Caco-2 (cell line): Measurements from ENCODE around the gene RNLS. TPM values are rescaled to one million over a fixed set of nuclear protein-coding genes. Genes with fewer than 3 reads are reported as not detected.

Source experiments
- BruUV-seq: library from RNA; stranded (reverse); fragments of 400-500 nt; replicated peaks from 2 replicates; lab custom pipeline; 2021; lab: Mats Ljungman, UMichigan
- CTCF ChIA-PET: fragments of 300-600 bp; sonication (Branson Sonifier 250); formaldehyde crosslinking; loops from one replicate; lab custom pipeline; 2022; ENCODE audit warnings: antibody characterized with exemption; lab: Charles Lee
- POLR2A ChIA-PET: fragments of 300-600 bp; sonication (Branson Sonifier 250); formaldehyde crosslinking; loops from one replicate; lab custom pipeline; 2022; ENCODE audit warnings: antibody characterized with exemption; lab: Charles Lee
- DNase-seq, 2 experiments: peaks; one replicate each; pipeline versions ENCODE4 v3.0.0 to v3.0.0-alpha.2; 2020 to 2022
- H3K27me3 ChIP-seq: replicated peaks from 2 replicates; pipeline ENCODE4 v1.6.0; 2011; ENCODE audit warnings: low read length; ENCODE audit not compliant: control insufficient read depth, insufficient read depth
- H3K36me3 ChIP-seq: 2 replicates; pipeline ENCODE4 v1.5.1; 2011; ENCODE audit warnings: low read length; ENCODE audit not compliant: control insufficient read depth, insufficient read depth
- H3K4me1 ChIP-seq: fragments of 250-450 bp; sonication (Bioruptor Pico); 2 replicates; pipeline ENCODE4 v1.5.1; 2020; ENCODE audit warnings: mild to moderate bottlenecking
- H3K4me3 ChIP-seq: 2 replicates; pipeline ENCODE4 v1.5.1; 2011; ENCODE audit warnings: low read depth, mild to moderate bottlenecking, control low read depth, low read length
- H3K9me3 ChIP-seq: fragments of 250-450 bp; sonication (Bioruptor Pico); 2 replicates; pipeline ENCODE4 v1.5.1; 2020; ENCODE audit warnings: mild to moderate bottlenecking, moderate library complexity
- H3K27ac Mint-ChIP-seq: one replicate; pipeline ENCODE4 v1.8.0; 2022; ENCODE audit warnings: mixed read lengths; ENCODE audit not compliant: unreplicated experiment
- H3K27me3 Mint-ChIP-seq: one replicate; pipeline ENCODE4 v1.8.0; 2022; ENCODE audit warnings: mixed read lengths; ENCODE audit not compliant: insufficient read depth, unreplicated experiment
- H3K36me3 Mint-ChIP-seq: one replicate; pipeline ENCODE4 v1.8.0; 2022; ENCODE audit warnings: mild to moderate bottlenecking, mixed read lengths; ENCODE audit not compliant: insufficient read depth, unreplicated experiment
- H3K4me1 Mint-ChIP-seq: one replicate; pipeline ENCODE4 v1.8.0; 2022; ENCODE audit warnings: low read depth, mixed read lengths; ENCODE audit not compliant: unreplicated experiment
- H3K4me3 Mint-ChIP-seq: one replicate; pipeline ENCODE4 v1.8.0; 2022; ENCODE audit warnings: mild to moderate bottlenecking, moderate library complexity, mixed read lengths; ENCODE audit not compliant: unreplicated experiment
- H3K9me3 Mint-ChIP-seq: one replicate; pipeline ENCODE4 v1.8.0; 2022; ENCODE audit warnings: mixed read lengths; ENCODE audit not compliant: unreplicated experiment
- CTCF ChIP-seq, 2 experiments: fragments of 200-600 bp in 1 of 2; IDR thresholded peaks; 1 replicate in 1 of 2; 2 replicates in 1 of 2; pipeline versions ENCODE4 v1.5.1 to v1.8.0; 2011 to 2022; ENCODE audit warnings: antibody characterized with exemption in 1 of 2, control low read depth in 1 of 2, inconsistent platforms in 1 of 2, low read depth in 1 of 2, low read length in 1 of 2, mild to moderate bottlenecking in 1 of 2, moderate library complexity in 1 of 2; ENCODE audit not compliant: insufficient read depth in 1 of 2, severe bottlenecking in 1 of 2, unreplicated experiment in 1 of 2
- intact Hi-C: fragments of 100-400 bp; cut with micrococcal nuclease; formaldehyde crosslinking; loops from one replicate; pipeline ENCODE4 v1.10.0; 2022; ENCODE audit not compliant: unreplicated experiment
- total RNA-seq: library from RNA; stranded (reverse); gene quantifications from 2 replicates; pipeline ENCODE4 v1.2.3, GENCODE V29; 2022

The RNLS gene
- total RNA-seq, 1 experiment from 2014 or later = 5.7 TPM

- H3K27ac Mint-ChIP-seq = no peak overlapping the region
These were observed 51.6 kb downstream of the RNLS start for GRCh38 chr10:88531392-88532052.

GRCh38 chr10:88530629-88531391 lies 52.3 kb downstream of the RNLS start:
- Mint-ChIP-seq H3K9me3 (no peaks in the 10 kb centered on the region), H3K27me3 (no peaks in the 10 kb centered on the region), H3K4me3 (no peak overlapping the region), H3K36me3 (no peaks in the 10 kb centered on the region), H3K4me1 (peaks cover 9% of the 10 kb centered on the region), H3K27ac (no peak overlapping the region)
- Histone ChIP-seq H3K9me3 (no peaks in the 10 kb centered on the region), H3K27me3 (no peaks in the 10 kb centered on the region), H3K4me1 (no peaks in the 10 kb centered on the region), H3K36me3 (no peaks in the 10 kb centered on the region), H3K4me3 (no peak overlapping the region)
- no peak for TF ChIP-seq CTCF (IDR thresholded peaks at IDR 0.05; ENCODE audit: insufficient read depth in 1 of 2, low read depth in 1 of 2, low read length in 1 of 2, severe bottlenecking in 1 of 2, unreplicated experiment in 1 of 2)
- POLR2A ChIA-PET = no interaction called here
- CTCF ChIA-PET = no interaction called here
- DNase-seq = no peak
- intact Hi-C loops = loop anchor here (1.0 kb wide), 1 partner anchor 22 kb away; no protein-coding TSS in a partner anchor
- BruUV-seq = no TSS peak

More at GRCh38 chr10:88531392-88532052, 51.6 kb downstream of the RNLS start:
- DNase-seq = no peak
- POLR2A ChIA-PET = no interaction called here
- peaks cover 9% of the 10 kb centered on the region for H3K4me1 Mint-ChIP-seq
- no TSS peak for BruUV-seq
- no peaks in the 10 kb centered on the region for H3K27me3 Mint-ChIP-seq
- CTCF ChIA-PET = interaction anchor here (0.6 kb wide), 1 partner anchor 40 kb away, joined by 6 read pairs; no protein-coding TSS in a partner anchor
- Histone ChIP-seq H3K36me3 (no peaks in the 10 kb centered on the region), H3K4me3 (no peak overlapping the region), H3K27me3 (no peaks in the 10 kb centered on the region), H3K4me1 (no peaks in the 10 kb centered on the region), H3K9me3 (no peaks in the 10 kb centered on the region)
- intact Hi-C loops = loop anchor here (1.0 kb wide), 1 partner anchor 22 kb away; no protein-coding TSS in a partner anchor
- H3K9me3 Mint-ChIP-seq = no peaks in the 10 kb centered on the region
- TF ChIP-seq CTCF (IDR thresholded peaks at IDR 0.05; ENCODE audit: insufficient read depth in 1 of 2, low read depth in 1 of 2, low read length in 1 of 2, severe bottlenecking in 1 of 2, unreplicated experiment in 1 of 2) = no peak
- no peak overlapping the region for H3K4me3 Mint-ChIP-seq
- no peaks in the 10 kb centered on the region for H3K36me3 Mint-ChIP-seq

- TF ChIP-seq CTCF (IDR thresholded peaks at IDR 0.05; ENCODE audit: insufficient read depth in 1 of 2, low read depth in 1 of 2, low read length in 1 of 2, severe bottlenecking in 1 of 2, unreplicated experiment in 1 of 2) = no peak
- CTCF ChIA-PET = no interaction called here
- H3K36me3 ChIP-seq = no peaks in the 10 kb centered on the region
These were observed 53.0 kb downstream of the RNLS start for GRCh38 chr10:88530093-88530492.

More at GRCh38 chr10:88530093-88530492, 53.0 kb downstream of the RNLS start:
- DNase-seq = no peak
- intact Hi-C loops = no loop called here
- H3K27me3 ChIP-seq = no peaks in the 10 kb centered on the region
- H3K4me1 ChIP-seq = no peaks in the 10 kb centered on the region
- H3K9me3 ChIP-seq = no peaks in the 10 kb centered on the region
- Mint-ChIP-seq H3K4me1 (peaks cover 9% of the 10 kb centered on the region), H3K36me3 (no peaks in the 10 kb centered on the region), H3K27me3 (no peaks in the 10 kb centered on the region), H3K4me3 (no peak overlapping the region), H3K9me3 (no peaks in the 10 kb centered on the region), H3K27ac (no peak overlapping the region)
- no peak overlapping the region for H3K4me3 ChIP-seq
- BruUV-seq = no TSS peak
- POLR2A ChIA-PET = no interaction called here
